ENCODE data around the gene CLEC20A.

DNA sequence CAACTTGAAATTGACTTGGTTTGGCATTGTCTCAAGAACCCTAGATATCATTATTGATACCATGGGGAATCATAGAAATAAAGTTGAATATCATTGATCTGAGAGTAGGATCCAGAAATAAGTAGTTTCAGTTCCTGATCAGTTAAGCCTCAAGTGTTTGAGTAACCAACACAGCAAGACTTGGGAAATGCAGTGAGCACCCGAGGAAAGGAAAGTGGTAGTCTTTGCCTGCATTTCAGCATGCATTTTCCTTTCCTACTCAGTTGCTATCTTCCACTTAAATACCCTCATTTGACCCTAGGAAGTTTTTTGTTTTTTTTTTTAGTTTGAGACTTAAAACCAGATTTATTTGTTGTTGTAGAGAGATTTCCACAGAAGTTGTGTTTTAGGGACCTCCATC lies 18.9 kb downstream of the CLEC20A start:
- TF ChIP-seq, protein P1, sequence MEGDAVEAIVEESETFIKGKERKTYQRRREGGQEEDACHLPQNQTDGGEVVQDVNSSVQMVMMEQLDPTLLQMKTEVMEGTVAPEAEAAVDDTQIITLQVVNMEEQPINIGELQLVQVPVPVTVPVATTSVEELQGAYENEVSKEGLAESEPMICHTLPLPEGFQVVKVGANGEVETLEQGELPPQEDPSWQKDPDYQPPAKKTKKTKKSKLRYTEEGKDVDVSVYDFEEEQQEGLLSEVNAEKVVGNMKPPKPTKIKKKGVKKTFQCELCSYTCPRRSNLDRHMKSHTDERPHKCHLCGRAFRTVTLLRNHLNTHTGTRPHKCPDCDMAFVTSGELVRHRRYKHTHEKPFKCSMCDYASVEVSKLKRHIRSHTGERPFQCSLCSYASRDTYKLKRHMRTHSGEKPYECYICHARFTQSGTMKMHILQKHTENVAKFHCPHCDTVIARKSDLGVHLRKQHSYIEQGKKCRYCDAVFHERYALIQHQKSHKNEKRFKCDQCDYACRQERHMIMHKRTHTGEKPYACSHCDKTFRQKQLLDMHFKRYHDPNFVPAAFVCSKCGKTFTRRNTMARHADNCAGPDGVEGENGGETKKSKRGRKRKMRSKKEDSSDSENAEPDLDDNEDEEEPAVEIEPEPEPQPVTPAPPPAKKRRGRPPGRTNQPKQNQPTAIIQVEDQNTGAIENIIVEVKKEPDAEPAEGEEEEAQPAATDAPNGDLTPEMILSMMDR (IDR thresholded peaks at IDR 0.05 in 8 of 11, conservative IDR thresholded peaks at IDR 0.05 in 3 of 11): no peak
- TF ChIP-seq POLR2A (IDR thresholded peaks at IDR 0.05) (no peak), POLR2AphosphoS5 (IDR thresholded peaks at IDR 0.05) (no peak)

Data from spleen (tissue), 7 donors.